ENCODE data around the gene UBE2Q2.

GRCh38 chr15:75930866-75931265, 87.6 kb downstream of the UBE2Q2 start:
- TF ChIP-seq HLTF (IDR thresholded peaks at IDR 0.05) (no peak), EP300 (IDR thresholded peaks at IDR 0.05; ENCODE audit: low read length) (no peak), SRF (CRISPR knock-in tag; IDR thresholded peaks at IDR 0.05) (no peak), PHF21A (IDR thresholded peaks at IDR 0.05; ENCODE audit: borderline replicate concordance, low read depth) (no peak), ATF1 (CRISPR knock-in tag; IDR thresholded peaks at IDR 0.05) (no peak), ATF1 (tag; IDR thresholded peaks at IDR 0.05) (no peak), FOXP4 (CRISPR knock-in tag; IDR thresholded peaks at IDR 0.05; ENCODE audit: borderline replicate concordance) (no peak), FOXA1 (IDR thresholded peaks at IDR 0.05; ENCODE audit: borderline replicate concordance) (no peak), CREB1 (IDR thresholded peaks at IDR 0.05) (no peak), CREB1 (CRISPR knock-in tag; IDR thresholded peaks at IDR 0.05) (no peak), CBFB (CRISPR knock-in tag; IDR thresholded peaks at IDR 0.05) (no peak)

Data from K562 (cell line).